HepG2 (cell line): ENCODE measurements around the gene HES3. TPM values are rescaled to one million over a fixed set of nuclear protein-coding genes. Genes with fewer than 3 reads are reported as not detected.

ENCODE experiments used
- DMTF1 ChIP-seq: sonication (generic); formaldehyde crosslinking; IDR thresholded peaks from 2 replicates; pipeline ENCODE4 v1.4.0; 2020; ENCODE audit warnings: mild to moderate bottlenecking, missing genetic modification reagents
- DNMT1 ChIP-seq: sonication (generic); formaldehyde crosslinking; IDR thresholded peaks from 2 replicates; pipeline ENCODE4 v1.5.1; 2020; ENCODE audit warnings: mild to moderate bottlenecking, missing genetic modification reagents
- DNMT3B ChIP-seq: conservative IDR thresholded peaks from 2 replicates; pipeline ENCODE4 v1.6.1; 2016; ENCODE audit warnings: missing biosample characterization, control low read depth
- IKZF4 ChIP-seq: sonication (generic); formaldehyde crosslinking; IDR thresholded peaks from 2 replicates; pipeline ENCODE4 v1.5.1; 2020; ENCODE audit warnings: borderline replicate concordance, mild to moderate bottlenecking, low read depth, missing genetic modification reagents; ENCODE audit errors: not compliant biosample characterization
- KDM6A ChIP-seq: IDR thresholded peaks from 2 replicates; pipeline ENCODE4 v1.6.1; 2016; ENCODE audit warnings: low read depth
- POLR2G ChIP-seq: fragments of 200-400 bp; formaldehyde crosslinking; IDR thresholded peaks from 2 replicates; pipeline ENCODE4 v1.6.1; 2018; ENCODE audit warnings: mild to moderate bottlenecking, low read depth, low read length, moderate library complexity
- RFX1 ChIP-seq: fragments of 450-650 bp; IDR thresholded peaks from 2 replicates; pipeline ENCODE4 v1.6.1; 2017
- SNAI1 ChIP-seq: sonication (generic); formaldehyde crosslinking; IDR thresholded peaks from 2 replicates; pipeline ENCODE4 v1.5.0; 2020; ENCODE audit warnings: mild to moderate bottlenecking, missing genetic modification reagents, borderline replicate concordance
- SP5 ChIP-seq: IDR thresholded peaks from 2 replicates; pipeline ENCODE4 v1.6.1; 2016; ENCODE audit warnings: low read depth, borderline replicate concordance
- YEATS4 ChIP-seq: sonication (generic); formaldehyde crosslinking; IDR thresholded peaks from 2 replicates; pipeline ENCODE4 v1.4.0; 2020; ENCODE audit warnings: missing genetic modification reagents, borderline replicate concordance
- ZNF609 ChIP-seq: sonication (generic); formaldehyde crosslinking; IDR thresholded peaks from 2 replicates; pipeline ENCODE4 v1.4.0; 2020; ENCODE audit warnings: mild to moderate bottlenecking, missing genetic modification reagents, borderline replicate concordance
- ZNF639 ChIP-seq: conservative IDR thresholded peaks from 2 replicates; pipeline ENCODE4 v1.6.1; 2018; ENCODE audit warnings: missing genetic modification reagents
- ZNF770 ChIP-seq: sonication (generic); formaldehyde crosslinking; IDR thresholded peaks from 2 replicates; pipeline ENCODE4 v1.5.0; 2020; ENCODE audit warnings: mild to moderate bottlenecking, missing genetic modification reagents
- polyA plus RNA-seq, 8 experiments: library from polyadenylated mRNA; depleted of rRNA in 3 of 8; stranded (reverse) in 7 of 8; unstranded in 1 of 8; fragments of >200 nt; fragmentation: Illumina TruSeq in 4 of 8; extraction: Trizol in 4 of 8; gene quantifications; 2 replicates each; pipeline versions ENCODE4 v1.2.1 to v1.2.3, GENCODE V29; 2011 to 2016; ENCODE audit warnings: low read depth in 4 of 8, missing spikeins in 1 of 8, mixed read lengths in 1 of 8; ENCODE audit not compliant: insufficient read depth in 1 of 8
- total RNA-seq, 5 experiments: library from RNA; depleted of rRNA; stranded (reverse); fragments of >200 nt; fragmentation: Illumina TruSeq; extraction: Trizol; gene quantifications; 2 replicates each; pipeline ENCODE4 v1.2.3, GENCODE V29; 2016; ENCODE audit warnings: low read depth in 1 of 5

The HES3 gene
- total and polyA plus RNA-seq, 2 of the 13 experiments (the other 11 are each of a cell fraction or from before 2014, with no cell fraction given), result not detected

- TF ChIP-seq ZNF639 (no peak), DNMT3B (no peak), ZNF609 (CRISPR knock-in tag) (no peak), DMTF1 (CRISPR knock-in tag) (no peak), SP5 (CRISPR knock-in tag) (peak; percentile 47; the same call in 1 of the 2 replicates), IKZF4 (CRISPR knock-in tag) (no peak), SNAI1 (CRISPR knock-in tag) (no peak), DNMT1 (CRISPR knock-in tag) (no peak), KDM6A (CRISPR knock-in tag) (no peak), RFX1 (no peak), POLR2G (no peak), ZNF770 (CRISPR knock-in tag) (no peak), YEATS4 (CRISPR knock-in tag) (no peak)
Measured at GRCh38 chr1:6248932-6249738, 5.2 kb downstream of the HES3 start (continued).
